ENCODE measurements around the gene TMEM50B. TPM values are rescaled to one million over a fixed set of nuclear protein-coding genes. Genes with fewer than 3 reads are reported as not detected.

Gene TMEM50B
- polyA plus RNA-seq (2011; rRNA removed) (17.6 and 19.4 TPM in 2 replicates), polyA plus RNA-seq (2017; fragmentation: RNase III; extraction: RNeasy Plus Mini Kit Qiagen cat#74134 plus additional on column Dnase treatment) (10.1 to 12.1 TPM (median 11.1 TPM) in 3 replicates), polyA minus RNA-seq (2011; rRNA and poly(A)+ RNA removed) (2.8 TPM in 2 replicates)
- polyA plus RNA-seq (2012; cell fraction: cytosol; rRNA removed), result 8.2 and 8.6 TPM in 2 replicates
- polyA plus RNA-seq (2012; cell fraction: nucleus; rRNA removed), result 14.6 and 24.9 TPM in 2 replicates

GRCh38 chr21:33479679-33480480, at the start of gene TMEM50B:
Gene TMEM50B (minus strand): TSS chr21:33479974. CDS start chr21:33468885, 11,089 bp downstream.
- CTCF ChIA-PET, result interaction anchor here (0.6 to 3.2 kb wide), 11 partner anchors 11 to 282 kb away, joined by 3 to 11 read pairs (median 4); partner anchors contain the start of gene DNAJC28

DNA sequence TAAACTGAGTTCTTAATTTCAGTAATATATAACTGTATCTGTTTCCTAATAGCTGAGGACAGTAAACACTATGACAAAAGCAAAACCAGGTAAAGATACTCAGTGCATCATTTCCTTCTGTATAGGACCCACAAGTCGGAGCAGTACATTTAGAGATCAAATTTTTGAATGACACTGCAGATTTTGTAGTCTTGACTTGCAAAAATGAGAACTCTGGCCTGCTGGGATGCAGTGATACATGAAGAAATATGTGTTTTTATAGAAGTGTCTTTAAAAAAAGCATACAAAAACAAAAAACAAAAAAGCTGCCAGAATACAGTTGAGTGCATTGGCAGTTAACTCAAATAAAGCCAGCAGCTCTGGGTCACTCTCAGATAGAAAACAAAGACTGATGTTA, 43.2 kb upstream of the TMEM50B start:
- ATAC-seq, result no peak
- peak; percentile 48; the same call in 1 of the 2 replicates for TF ChIP-seq NFE2L2 (conservative IDR thresholded peaks at IDR 0.05; ENCODE audit: low read length)
- TF ChIP-seq JUNB (IDR thresholded peaks at IDR 0.05), result no peak
- TF ChIP-seq, protein P1, sequence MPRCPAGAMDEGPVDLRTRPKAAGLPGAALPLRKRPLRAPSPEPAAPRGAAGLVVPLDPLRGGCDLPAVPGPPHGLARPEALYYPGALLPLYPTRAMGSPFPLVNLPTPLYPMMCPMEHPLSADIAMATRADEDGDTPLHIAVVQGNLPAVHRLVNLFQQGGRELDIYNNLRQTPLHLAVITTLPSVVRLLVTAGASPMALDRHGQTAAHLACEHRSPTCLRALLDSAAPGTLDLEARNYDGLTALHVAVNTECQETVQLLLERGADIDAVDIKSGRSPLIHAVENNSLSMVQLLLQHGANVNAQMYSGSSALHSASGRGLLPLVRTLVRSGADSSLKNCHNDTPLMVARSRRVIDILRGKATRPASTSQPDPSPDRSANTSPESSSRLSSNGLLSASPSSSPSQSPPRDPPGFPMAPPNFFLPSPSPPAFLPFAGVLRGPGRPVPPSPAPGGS (IDR thresholded peaks at IDR 0.05), result no peak
- no peak for TF ChIP-seq FOXS1 (CRISPR knock-in tag; IDR thresholded peaks at IDR 0.05)
- TF ChIP-seq HOXB13 (CRISPR knock-in tag; IDR thresholded peaks at IDR 0.05; ENCODE audit: low read depth), result no peak
- TF ChIP-seq EHF (CRISPR knock-in tag; IDR thresholded peaks at IDR 0.05), result no peak
- no peak for TF ChIP-seq REST (IDR thresholded peaks at IDR 0.05)
- TF ChIP-seq KDM1A (IDR thresholded peaks at IDR 0.05; ENCODE audit: low read depth), result no peak
- no peak for TF ChIP-seq TFCP2L1 (CRISPR knock-in tag; IDR thresholded peaks at IDR 0.05)
- TF ChIP-seq CHD4 (IDR thresholded peaks at IDR 0.05; ENCODE audit: borderline replicate concordance), result no peak
- TF ChIP-seq MAZ (IDR thresholded peaks at IDR 0.05; ENCODE audit: borderline replicate concordance, low read depth, low read length), result no peak
- TF ChIP-seq HES2 (IDR thresholded peaks at IDR 0.05), result no peak
- peak; percentile 66 for TF ChIP-seq MAFK (IDR thresholded peaks at IDR 0.05; ENCODE audit: partially characterized antibody)
- TF ChIP-seq CHD2 (IDR thresholded peaks at IDR 0.05; ENCODE audit: low read length, partially characterized antibody), result no peak
- Histone ChIP-seq H3K4me2 (no peak overlapping the region), H3K27ac (no peak overlapping the region), H3K4me3 (no peak overlapping the region), H3K4me1 (no peaks in the 10 kb centered on the region), H3K9me3 (no peaks in the 10 kb centered on the region)
- FAIRE-seq, result no peak
- no peak for DNase-seq (ENCODE audit: low read depth in 1 of 2, low spot score in 1 of 2)
- 65% methylated on average over 1 of the region's 1 CpG for WGBS (ENCODE audit: missing lambda C conversion rate)
- ChIA-PET CTCF (no interaction called here), POLR2A (no interaction called here)

More at GRCh38 chr21:33479679-33480480, at the start of gene TMEM50B:
- POLR2A ChIA-PET, result interaction anchor here (0.6 to 2.1 kb wide), 7 partner anchors 11 to 672 kb away, joined by 3 to 49 read pairs (median 4); partner anchors contain the start of genes DNAJC28, DONSON and IFNAR1
- Histone ChIP-seq H3K27ac (peak within 1 kb of the TSS; percentile 78 to 91), H3K4me1 (peaks cover 5% of the 10 kb centered on the region; the same call in 1 of the 3 replicates), H3K4me2 (peak within 1 kb of the TSS; percentile 87), H3K4me3 (peak within 1 kb of the TSS; percentile 56), H3K9me3 (no peaks in the 10 kb centered on the region)
- FAIRE-seq, result no peak
- 0% methylated on average over 4 of the region's 93 CpGs for WGBS (ENCODE audit: missing lambda C conversion rate)
- ATAC-seq, result peak; percentile 95 to 96
- peak; percentile 79 to 90 for DNase-seq (ENCODE audit: low read depth in 1 of 2, low spot score in 1 of 2)
- 0 out of 2 replicates have a peak, but pooled peaks have one; percentile 22 for TF ChIP-seq KDM5A (IDR thresholded peaks at IDR 0.05)
- TF ChIP-seq POLR2A (IDR thresholded peaks at IDR 0.05; ENCODE audit: low read length), result peak; percentile 93
- TF ChIP-seq JUN (IDR thresholded peaks at IDR 0.05), result peak in 1 of 2 experiments; percentile 52; a peak in 2 of 5 replicates
- peak; percentile 64 for TF ChIP-seq PHF8 (IDR thresholded peaks at IDR 0.05; ENCODE audit: borderline replicate concordance, low read depth)
- TF ChIP-seq RAD21 (conservative IDR thresholded peaks at IDR 0.05 in 1 of 2, IDR thresholded peaks at IDR 0.05 in 1 of 2), result no peak
- TF ChIP-seq, protein P1 (IDR thresholded peaks at IDR 0.05), result 0 out of 3 replicates have a peak, but pooled peaks have one; percentile 17
- no peak for TF ChIP-seq CEBPB (IDR thresholded peaks at IDR 0.05)

Data from A549 (cell line).